Neural cell (in vitro differentiated cells): Measurements from ENCODE around the gene CDH12.

Experiments used
- CTCF ChIP-seq: fragments of 450-650 bp; IDR thresholded peaks from 2 replicates; pipeline ENCODE4 v1.5.1; 2014; ENCODE audit warnings: antibody characterized with exemption, mild to moderate bottlenecking, moderate library complexity; ENCODE audit not compliant: poor library complexity, severe bottlenecking
- EP300 ChIP-seq: fragments of 450-650 bp; conservative IDR thresholded peaks from 2 replicates; pipeline ENCODE4 v1.6.1; 2014; ENCODE audit warnings: antibody characterized with exemption, mild to moderate bottlenecking, moderate library complexity; ENCODE audit not compliant: poor library complexity, severe bottlenecking
- POLR2AphosphoS5 ChIP-seq: IDR thresholded peaks from 2 replicates; pipeline ENCODE4 v1.6.1; 2012
- SMC3 ChIP-seq: fragments of 450-650 bp; conservative IDR thresholded peaks from 2 replicates; pipeline ENCODE4 v1.6.1; 2014; ENCODE audit warnings: antibody characterized with exemption, mild to moderate bottlenecking, moderate library complexity; ENCODE audit not compliant: poor library complexity

GRCh38 chr5:21704974-21705668 lies 1148.0 kb downstream of the CDH12 start:
- TF ChIP-seq EP300 (no peak), CTCF (no peak), POLR2AphosphoS5 (no peak), SMC3 (no peak)
